Measurements from ENCODE around the gene TCF20.

Gene TCF20

GRCh38 chr22:42300259-42301076 is 30.0 kb upstream of the TCF20 start:
- H3K9ac ChIP-seq (ENCODE audit: low read length in 2 of 2), result no peak overlapping the region

DNA sequence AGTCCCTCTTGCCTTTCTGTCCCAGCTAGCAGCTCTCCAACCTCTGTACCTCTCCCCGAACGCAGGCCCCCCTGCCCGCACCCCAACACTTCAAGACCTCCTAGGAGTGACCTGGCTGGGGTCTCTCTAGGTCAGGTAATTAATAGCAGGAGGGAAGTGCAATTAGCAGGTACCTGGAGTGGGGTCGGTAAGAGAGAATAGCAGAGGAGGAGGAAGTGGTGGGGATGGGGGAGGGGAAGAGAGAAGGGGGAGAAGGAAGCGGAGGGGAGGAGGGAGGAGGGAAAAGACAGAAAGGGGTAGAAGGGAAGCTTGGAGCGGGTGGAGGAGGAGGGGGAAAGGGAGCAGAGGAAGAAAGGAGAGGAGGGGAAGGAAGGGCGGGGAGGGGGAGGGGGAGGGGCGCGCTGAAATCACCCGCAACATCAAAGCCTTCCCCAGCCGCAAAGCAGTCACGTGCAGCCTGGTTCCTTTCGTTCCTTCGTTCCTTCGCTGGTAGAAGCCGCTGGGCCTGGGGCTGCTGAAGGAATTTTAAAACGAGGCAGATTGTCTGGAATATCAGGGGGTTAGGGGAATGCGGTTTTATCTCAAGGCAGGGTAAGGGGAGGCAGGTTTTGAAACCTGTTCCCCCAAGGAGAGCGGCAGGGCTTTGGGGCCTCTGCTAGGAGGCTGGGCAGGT is 29.3 kb upstream of the TCF20 start:
- no peaks in the 10 kb centered on the region for H3K27me3 ChIP-seq (ENCODE audit: control insufficient read depth in 1 of 2, insufficient read depth in 2 of 2, low read length in 2 of 2)
- no peaks in the 10 kb centered on the region for H3K36me3 ChIP-seq (ENCODE audit: control insufficient read depth in 2 of 2, insufficient read depth in 2 of 2, low read length in 2 of 2)
- H3K4me3 ChIP-seq (ENCODE audit: low read length in 2 of 2), result no peak overlapping the region
- peaks cover 20% of the 10 kb centered on the region for H3K4me1 ChIP-seq (ENCODE audit: control insufficient read depth, insufficient read depth, low read length)
- H3K27ac ChIP-seq (ENCODE audit: low read length), result no peak overlapping the region
- no peak overlapping the region for H3K9ac ChIP-seq (ENCODE audit: low read length in 2 of 2)
- no peaks in the 10 kb centered on the region for H3K9me3 ChIP-seq (ENCODE audit: control insufficient read depth in 2 of 2, low read length in 2 of 2)

More at GRCh38 chr22:42300259-42301076, 30.0 kb upstream of the TCF20 start:
- Histone ChIP-seq H3K27ac (ENCODE audit: low read length) (no peak overlapping the region), H3K36me3 (ENCODE audit: control insufficient read depth in 2 of 2, insufficient read depth in 2 of 2, low read length in 2 of 2) (no peaks in the 10 kb centered on the region), H3K27me3 (ENCODE audit: control insufficient read depth in 1 of 2, insufficient read depth in 2 of 2, low read length in 2 of 2) (no peaks in the 10 kb centered on the region), H3K9me3 (ENCODE audit: control insufficient read depth in 2 of 2, low read length in 2 of 2) (no peaks in the 10 kb centered on the region), H3K4me1 (ENCODE audit: control insufficient read depth, insufficient read depth, low read length) (peaks cover 20% of the 10 kb centered on the region), H3K4me3 (ENCODE audit: low read length in 2 of 2) (no peak overlapping the region)

- Histone ChIP-seq H3K4me1 (ENCODE audit: control insufficient read depth, insufficient read depth, low read length) (peaks cover 20% of the 10 kb centered on the region), H3K27me3 (ENCODE audit: control insufficient read depth in 1 of 2, insufficient read depth in 2 of 2, low read length in 2 of 2) (no peaks in the 10 kb centered on the region), H3K27ac (ENCODE audit: low read length) (no peak overlapping the region), H3K4me3 (ENCODE audit: low read length in 2 of 2) (no peak overlapping the region), H3K36me3 (ENCODE audit: control insufficient read depth in 2 of 2, insufficient read depth in 2 of 2, low read length in 2 of 2) (no peaks in the 10 kb centered on the region), H3K9me3 (ENCODE audit: control insufficient read depth in 2 of 2, low read length in 2 of 2) (no peaks in the 10 kb centered on the region), H3K9ac (ENCODE audit: low read length in 2 of 2) (no peak overlapping the region)
These were observed 28.3 kb upstream of the TCF20 start for GRCh38 chr22:42298746-42299145.

GRCh38 chr22:42297778-42298177 is 27.3 kb upstream of the TCF20 start:
- Histone ChIP-seq H3K36me3 (ENCODE audit: control insufficient read depth in 2 of 2, insufficient read depth in 2 of 2, low read length in 2 of 2) (no peaks in the 10 kb centered on the region), H3K9me3 (ENCODE audit: control insufficient read depth in 2 of 2, low read length in 2 of 2) (no peaks in the 10 kb centered on the region), H3K27me3 (ENCODE audit: control insufficient read depth in 1 of 2, insufficient read depth in 2 of 2, low read length in 2 of 2) (no peaks in the 10 kb centered on the region), H3K9ac (ENCODE audit: low read length in 2 of 2) (no peak overlapping the region), H3K4me1 (ENCODE audit: control insufficient read depth, insufficient read depth, low read length) (peaks cover 20% of the 10 kb centered on the region), H3K4me3 (ENCODE audit: low read length in 2 of 2) (no peak overlapping the region), H3K27ac (ENCODE audit: low read length) (no peak overlapping the region)

DNA sequence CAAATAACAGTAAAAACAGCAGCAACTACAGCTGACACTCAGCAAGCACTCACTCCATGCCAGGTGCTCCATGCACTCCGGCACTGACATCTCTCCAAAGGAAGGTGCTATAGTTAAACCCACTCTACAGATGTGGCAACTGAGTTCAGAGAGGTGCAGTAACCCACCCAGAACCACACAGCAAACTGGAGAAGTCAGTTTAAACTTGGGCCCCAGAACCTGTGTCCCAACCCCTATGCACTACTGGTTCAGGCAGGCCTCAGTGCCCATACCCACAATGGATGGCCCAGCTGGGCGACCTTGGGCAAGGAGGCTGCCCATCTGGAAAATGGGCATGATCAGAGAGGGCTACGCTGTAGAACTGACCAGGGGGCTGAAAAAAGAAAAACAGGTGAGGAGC is 26.4 kb upstream of the TCF20 start:
- no peaks in the 10 kb centered on the region for H3K36me3 ChIP-seq (ENCODE audit: control insufficient read depth in 2 of 2, insufficient read depth in 2 of 2, low read length in 2 of 2)
- no peaks in the 10 kb centered on the region for H3K9me3 ChIP-seq (ENCODE audit: control insufficient read depth in 2 of 2, low read length in 2 of 2)
- H3K27me3 ChIP-seq (ENCODE audit: control insufficient read depth in 1 of 2, insufficient read depth in 2 of 2, low read length in 2 of 2), result no peaks in the 10 kb centered on the region
- peaks cover 20% of the 10 kb centered on the region for H3K4me1 ChIP-seq (ENCODE audit: control insufficient read depth, insufficient read depth, low read length)
- H3K4me3 ChIP-seq (ENCODE audit: low read length in 2 of 2), result no peak overlapping the region
- no peak overlapping the region for H3K27ac ChIP-seq (ENCODE audit: low read length)
- H3K9ac ChIP-seq (ENCODE audit: low read length in 2 of 2), result no peak overlapping the region

DNA sequence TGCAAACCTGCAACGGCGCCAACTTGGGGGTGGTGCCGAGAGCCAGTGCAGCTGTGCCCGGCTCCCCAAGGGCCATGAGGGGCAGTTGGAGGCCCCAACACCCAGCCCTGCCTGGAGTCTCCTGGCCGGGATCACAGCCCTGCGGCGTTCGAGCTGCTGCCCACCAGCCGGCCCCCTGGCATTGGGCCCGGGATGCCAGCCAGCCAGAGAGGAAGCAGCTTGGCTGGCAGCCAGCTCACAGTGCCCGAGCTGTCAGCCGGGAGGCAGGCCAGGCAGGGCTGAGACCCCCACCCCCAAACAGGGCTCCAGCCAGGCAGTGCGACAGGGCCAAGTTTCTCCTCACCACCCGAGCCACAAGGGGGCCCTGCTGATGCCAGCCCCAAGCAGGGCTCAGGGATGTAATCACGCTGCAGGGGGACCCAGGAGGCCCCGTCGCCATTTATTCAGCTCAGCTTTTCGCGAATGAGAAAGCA is 26.0 kb upstream of the TCF20 start:
- Histone ChIP-seq H3K4me3 (ENCODE audit: low read length in 2 of 2) (peak overlapping the region in 1 of 2 donors; percentile 8), H3K4me1 (ENCODE audit: control insufficient read depth, insufficient read depth, low read length) (peaks cover 18% of the 10 kb centered on the region), H3K9me3 (ENCODE audit: control insufficient read depth in 2 of 2, low read length in 2 of 2) (no peaks in the 10 kb centered on the region), H3K27me3 (ENCODE audit: control insufficient read depth in 1 of 2, insufficient read depth in 2 of 2, low read length in 2 of 2) (no peaks in the 10 kb centered on the region), H3K27ac (ENCODE audit: low read length) (no peak overlapping the region), H3K36me3 (ENCODE audit: control insufficient read depth in 2 of 2, insufficient read depth in 2 of 2, low read length in 2 of 2) (no peaks in the 10 kb centered on the region), H3K9ac (ENCODE audit: low read length in 2 of 2) (no peak overlapping the region)

DNA sequence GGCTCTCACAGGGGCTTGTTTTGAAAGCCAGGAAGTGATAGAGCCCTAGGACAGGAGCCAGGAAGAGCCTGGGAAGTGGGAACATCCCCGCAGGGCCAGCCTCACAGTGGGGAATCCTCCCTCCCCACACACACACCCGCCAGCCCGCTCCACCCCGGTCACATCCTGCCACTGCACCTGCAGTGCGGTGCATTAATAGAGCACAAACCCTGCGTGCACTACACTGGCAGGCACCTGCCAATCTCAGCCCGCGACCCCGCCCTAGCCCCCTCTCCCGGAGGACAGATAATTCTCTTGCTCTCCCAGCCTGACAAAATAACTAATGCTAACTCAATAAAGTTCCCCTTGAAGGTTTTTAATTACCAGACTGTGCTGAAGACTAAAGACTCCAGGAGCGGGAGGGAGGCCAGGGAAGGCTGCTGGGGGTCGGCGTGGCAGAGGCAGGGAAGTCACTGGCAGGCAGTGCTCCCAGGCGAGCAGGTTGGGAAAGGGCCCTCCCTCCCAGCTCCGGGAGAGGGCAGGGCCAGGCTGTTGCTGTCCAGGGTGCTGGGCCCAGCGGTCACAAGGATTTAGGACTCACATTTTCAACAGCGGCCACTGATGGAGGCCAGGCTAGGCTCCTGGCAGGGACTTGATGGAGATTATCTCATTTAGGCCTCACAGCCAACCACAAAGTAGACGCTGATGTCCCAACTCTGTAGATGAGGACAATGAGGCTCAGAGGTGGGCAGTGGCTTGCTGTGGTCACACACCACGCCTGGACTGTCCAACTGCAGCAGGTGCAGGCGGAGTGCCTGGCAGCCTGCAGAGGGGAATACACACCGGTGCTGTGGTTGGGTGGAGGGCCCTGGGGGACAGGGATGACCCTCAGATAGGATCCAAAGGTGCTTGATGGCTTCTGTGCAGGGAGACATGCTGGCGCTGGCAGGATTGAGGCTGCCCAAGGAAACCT is 23.9 kb upstream of the TCF20 start:
- Histone ChIP-seq H3K36me3 (ENCODE audit: control insufficient read depth in 2 of 2, insufficient read depth in 2 of 2, low read length in 2 of 2) (no peaks in the 10 kb centered on the region), H3K9me3 (ENCODE audit: control insufficient read depth in 2 of 2, low read length in 2 of 2) (no peaks in the 10 kb centered on the region), H3K4me1 (ENCODE audit: control insufficient read depth, insufficient read depth, low read length) (peaks cover 15% of the 10 kb centered on the region), H3K4me3 (ENCODE audit: low read length in 2 of 2) (no peak overlapping the region), H3K9ac (ENCODE audit: low read length in 2 of 2) (no peak overlapping the region), H3K27ac (ENCODE audit: low read length) (no peak overlapping the region), H3K27me3 (ENCODE audit: control insufficient read depth in 1 of 2, insufficient read depth in 2 of 2, low read length in 2 of 2) (no peaks in the 10 kb centered on the region)

DNA sequence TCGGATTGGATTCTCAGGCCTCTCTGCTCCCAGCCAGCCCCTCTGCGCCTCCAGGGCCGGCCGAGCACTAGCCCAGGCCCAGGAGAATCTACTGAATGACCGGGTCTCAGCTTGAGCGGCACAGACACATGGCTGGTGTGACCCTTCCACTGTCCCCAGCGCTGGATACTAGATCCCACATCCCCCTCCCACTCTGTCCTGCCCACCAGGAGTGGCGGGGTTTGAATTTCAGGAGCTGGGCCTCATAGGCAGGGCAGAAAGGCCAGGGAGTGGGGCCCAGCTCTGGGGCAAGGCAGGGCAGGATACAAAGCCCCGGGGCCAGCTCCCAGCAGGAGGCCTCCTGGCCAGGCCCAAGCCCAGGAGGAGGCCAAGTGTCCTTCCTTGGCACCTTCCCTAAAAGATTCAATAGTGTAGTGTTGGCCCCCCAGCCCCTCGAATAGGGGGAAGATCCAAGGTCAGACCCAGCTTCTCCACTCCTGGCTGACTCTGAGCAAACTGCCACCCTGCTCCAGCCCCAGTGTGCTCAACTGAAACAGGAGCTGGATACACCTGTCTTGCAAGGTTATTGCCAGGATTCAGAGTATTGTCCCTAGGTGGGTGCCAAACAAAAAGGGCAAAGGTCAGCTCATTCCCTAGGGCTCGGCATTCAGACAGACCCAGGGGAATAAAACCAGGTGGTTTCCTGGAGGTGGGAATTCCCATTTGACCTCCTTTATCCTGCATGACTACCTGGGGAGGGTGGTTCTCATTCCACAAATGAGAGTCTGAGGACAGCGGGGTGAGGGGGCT is 22.5 kb upstream of the TCF20 start:
- Histone ChIP-seq H3K27ac (ENCODE audit: low read length) (no peak overlapping the region), H3K4me1 (ENCODE audit: control insufficient read depth, insufficient read depth, low read length) (peaks cover 15% of the 10 kb centered on the region), H3K9ac (ENCODE audit: low read length in 2 of 2) (no peak overlapping the region), H3K36me3 (ENCODE audit: control insufficient read depth in 2 of 2, insufficient read depth in 2 of 2, low read length in 2 of 2) (no peaks in the 10 kb centered on the region), H3K9me3 (ENCODE audit: control insufficient read depth in 2 of 2, low read length in 2 of 2) (no peaks in the 10 kb centered on the region), H3K4me3 (ENCODE audit: low read length in 2 of 2) (no peak overlapping the region), H3K27me3 (ENCODE audit: control insufficient read depth in 1 of 2, insufficient read depth in 2 of 2, low read length in 2 of 2) (no peaks in the 10 kb centered on the region)

- Histone ChIP-seq H3K36me3 (ENCODE audit: control insufficient read depth in 2 of 2, insufficient read depth in 2 of 2, low read length in 2 of 2) (no peaks in the 10 kb centered on the region), H3K9me3 (ENCODE audit: control insufficient read depth in 2 of 2, low read length in 2 of 2) (no peaks in the 10 kb centered on the region), H3K9ac (ENCODE audit: low read length in 2 of 2) (no peak overlapping the region), H3K4me3 (ENCODE audit: low read length in 2 of 2) (no peak overlapping the region), H3K27me3 (ENCODE audit: control insufficient read depth in 1 of 2, insufficient read depth in 2 of 2, low read length in 2 of 2) (peaks cover 0 to 2% of the 10 kb centered on the region in 2 donors), H3K4me1 (ENCODE audit: control insufficient read depth, insufficient read depth, low read length) (peaks cover 6% of the 10 kb centered on the region), H3K27ac (ENCODE audit: low read length) (no peak overlapping the region)
These were observed 20.8 kb upstream of the TCF20 start for GRCh38 chr22:42291287-42291686.
